Adrenal gland (tissue), 19 donors: ENCODE results near the gene RUFY2. TPM values are rescaled to one million over a fixed set of nuclear protein-coding genes. Genes with fewer than 3 reads are reported as not detected.
"Not testable (repeated sequence)": the region's sequence is repeated elsewhere in the genome, so short reads cannot be mapped to it uniquely, and the experiment has no call there.

Source experiments
- DNase-seq, 7 donors: peaks; one replicate each; pipeline ENCODE4 v3.0.0-alpha.2; 2019 to 2020
- H3K27ac ChIP-seq, 5 donors: fragments of 200-600 bp; sonication (generic) in 4 of 5; 1 replicate in 3 of 5; 2 replicates in 2 of 5; pipeline versions ENCODE4 v1.5.1 to v1.8.0; 2016 to 2020; ENCODE audit warnings: mild to moderate bottlenecking in 1 of 5
- H3K27me3 ChIP-seq: fragments of 200-600 bp; 2 replicates; pipeline ENCODE4 v1.8.0; 2021
- H3K36me3 ChIP-seq, 2 donors: fragments of 200-600 bp; replicated peaks in 1 of 2; 1 replicate in 1 of 2; 2 replicates in 1 of 2; pipeline versions ENCODE4 v1.5.1 to v1.8.0; 2018 to 2022
- H3K4me1 ChIP-seq, 2 donors: fragments of 200-600 bp; replicated peaks in 1 of 2; 1 replicate in 1 of 2; 2 replicates in 1 of 2; pipeline versions ENCODE4 v1.5.1 to v1.8.0; 2018 to 2021
- H3K4me3 ChIP-seq, 4 donors: fragments of 200-600 bp; sonication (generic) in 3 of 4; one replicate each; pipeline ENCODE4 v1.5.1; 2016 to 2018
- H3K9me3 ChIP-seq, 3 donors: fragments of 200-600 bp; sonication (generic) in 1 of 3; replicated peaks in 1 of 3; 1 replicate in 2 of 3; 2 replicates in 1 of 3; pipeline versions ENCODE4 v1.5.1 to v1.8.0; 2016 to 2021
- CTCF ChIP-seq, 6 experiments: fragments of 450-650 bp in 4 of 6; fragments of 200-600 bp in 2 of 6; sonication (generic) in 1 of 6; IDR thresholded peaks; 1 replicate in 5 of 6; 2 replicates in 1 of 6; pipeline versions ENCODE4 v1.5.1 to v1.8.0; 2016 to 2021; ENCODE audit warnings: antibody characterized with exemption in 6 of 6, mild to moderate bottlenecking in 2 of 6, moderate library complexity in 1 of 6
- POLR2A ChIP-seq, 2 donors: fragments of 450-650 bp; IDR thresholded peaks; one replicate each; pipeline ENCODE4 v1.6.1; 2017; ENCODE audit warnings: antibody characterized with exemption in 2 of 2, mild to moderate bottlenecking in 2 of 2, moderate library complexity in 1 of 2
- WGBS, 4 donors: extraction: QIAGEN DNeasy Blood & Tissue Kit in 2 of 4; methylation state at CpG; one replicate each; pipeline versions ENCODE4 v1.1.5 to v1.1.7; 2013 to 2017; 5-methylcytosine and 5-hydroxymethylcytosine counted together
- intact Hi-C, 2 donors: fragments of 100-400 bp; cut with DNase I; formaldehyde crosslinking; loops; one replicate each; pipeline versions ENCODE4 v1.14.1 to v1.15.0; 2022 to 2023
- long read RNA-seq, 10 donors: library from polyadenylated mRNA in 3 of 10; unstranded in 2 of 10; stranded (forward) in 1 of 10; transcript quantifications; one replicate each; pipeline ENCODE4 v2.0.0 and lab custom pipeline, GENCODE V29; 2021 to 2026
- polyA plus RNA-seq, 3 donors: library from polyadenylated mRNA; stranded (reverse); fragments of 200-250 nt in 2 of 3; fragments of 350-450 nt in 1 of 3; fragmentation: Illumina TruSeq in 1 of 3; extraction: RNeasy Lipid Tissue Mini Kit (QIAGEN cat#74804) in 1 of 3; gene quantifications; one replicate each; pipeline ENCODE4 v1.2.3, GENCODE V29; 2013 to 2014
- total RNA-seq, 9 donors: library from RNA; depleted of rRNA in 4 of 9; stranded (reverse); fragments of >200 nt in 4 of 9; fragments of 120-200 nt in 1 of 9; fragmentation: NEBNext Ultra II Directional in 1 of 9; extraction: Animal tissue kit (Norgen Biotek cat#: 25700) in 1 of 9; gene quantifications; one replicate each; pipeline versions ENCODE4 v1.1.0 to v1.2.4, GENCODE V29; 2013 to 2023
- donor health status: healthy with polysubstance abuse.
- donor health status: Bipolar disorder and iron deficiency.
- donor health status: DM: yes; HTN: yes; CAD: no.
- donor health status: DM: no; HTN: no; CAD: no.
- donor health status: DM: no; HTN: no; CAD: no.
- donor health status: DM: yes; HTN: yes; CAD: no.

The RUFY2 gene
- total RNA-seq (10 to 100 TPM in 8 of 9 donors, 1 to 10 TPM in 1; 6.5 to 26.0 (median 17.0) TPM), polyA plus RNA-seq (10 to 100 TPM in 2 of 3 donors, 1 to 10 TPM in 1; 7.0 to 14.4 (median 11.4) TPM)
- long read RNA-seq, donor 1, partial matches to known transcripts, result 72 of 72 reads
- long read RNA-seq, donor 1, other reads (novel, unspliced or antisense), result 0 of 72 reads
- long read RNA-seq, donor 2, partial matches to known transcripts, result 0 of 1 reads
- long read RNA-seq, donor 2, other reads (novel, unspliced or antisense), result 0 of 1 reads
- long read RNA-seq, donor 3, partial matches to known transcripts, result 86 of 122 reads
- long read RNA-seq, donor 3, other reads (novel, unspliced or antisense), result 35 of 122 reads
- long read RNA-seq, donor 4, partial matches to known transcripts, result 3 of 7 reads
- long read RNA-seq, donor 4, other reads (novel, unspliced or antisense), result 3 of 7 reads
- long read RNA-seq, donor 5, partial matches to known transcripts, result 0 of 4 reads
- long read RNA-seq, donor 5, other reads (novel, unspliced or antisense), result 2 of 4 reads
- long read RNA-seq, donor 6, partial matches to known transcripts, result 2 of 4 reads
- long read RNA-seq, donor 6, other reads (novel, unspliced or antisense), result 1 of 4 reads
- long read RNA-seq, donor 7, result 0 reads
- long read RNA-seq, donor 8, partial matches to known transcripts, result 193 of 241 reads
- long read RNA-seq, donor 8, other reads (novel, unspliced or antisense), result 48 of 241 reads
- long read RNA-seq, donor 9, partial matches to known transcripts, result 0 of 2 reads
- long read RNA-seq, donor 9, other reads (novel, unspliced or antisense), result 0 of 2 reads
- long read RNA-seq, donor 10, partial matches to known transcripts, result 65 of 121 reads
- long read RNA-seq, donor 10, other reads (novel, unspliced or antisense), result 55 of 121 reads

DNA sequence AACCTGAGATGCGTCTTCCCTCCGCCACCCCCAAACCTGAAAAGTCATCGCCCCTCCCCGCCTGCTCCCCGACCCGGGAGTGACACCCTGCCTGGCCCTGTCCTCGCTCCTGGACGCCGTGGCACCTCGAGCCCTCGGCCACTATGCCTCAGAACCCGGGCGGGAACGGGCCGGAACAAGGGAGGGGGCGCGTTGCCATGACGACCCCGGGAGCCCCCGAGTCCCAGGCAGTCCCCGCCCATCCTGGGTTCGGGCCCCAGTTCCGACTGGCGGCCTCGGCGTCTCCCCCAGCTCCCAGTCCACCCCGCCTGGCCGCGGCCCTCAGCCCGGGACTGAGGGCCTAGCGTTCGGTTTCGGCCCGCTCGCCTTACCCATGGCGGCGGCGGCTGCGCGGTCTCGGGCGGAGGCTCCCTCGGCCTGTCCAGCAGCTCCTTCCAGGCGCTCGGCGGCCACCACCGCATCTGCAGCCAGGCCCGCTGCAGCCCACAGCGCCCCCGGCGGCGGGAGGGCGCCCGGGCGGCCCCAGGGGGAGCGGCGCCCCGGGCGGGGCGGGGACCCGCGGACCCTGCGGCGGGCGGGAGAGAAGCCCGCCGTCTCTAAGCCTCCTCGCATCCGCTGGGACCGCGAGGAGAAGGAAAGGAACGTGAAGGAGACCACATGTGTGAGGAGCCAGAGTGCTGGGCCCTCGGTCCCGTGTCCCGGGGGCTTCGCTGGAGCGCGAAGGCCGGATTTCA, at the start of gene RUFY2:
Gene RUFY2 (minus strand): TSS at position 463 of the 734 bp plus-strand sequence. CDS start 88 bp downstream, at position 375.
- intact Hi-C loops, result no loop called here

GRCh38 chr10:68449698-68450097, 42.6 kb upstream of the RUFY2 start:
- H3K9me3 ChIP-seq, H3K4me1 ChIP-seq, intact Hi-C loops, H3K4me3 ChIP-seq, H3K27ac ChIP-seq, H3K36me3 ChIP-seq, H3K27me3 ChIP-seq: not testable (repeated sequence)
- WGBS, 4 donors, result 86 to 91% (median 87%) methylated on average over 7 of the region's 7 CpGs
- peak in 2 of 7 donors; percentile 3 to 29 for DNase-seq

More for the DNA sequence above, at the start of gene RUFY2:
- Histone ChIP-seq H3K4me1 (peaks cover 0 to 15% of the 10 kb centered on the region in 2 donors), H3K4me3 (peak within 1 kb of the TSS; percentile 40 to 100 (median 74)), H3K9me3 (no peaks in the 10 kb centered on the region), H3K27me3 (no peaks in the 10 kb centered on the region), H3K36me3 (no peaks in the 10 kb centered on the region), H3K27ac (peak within 1 kb of the TSS in 4 of 5 donors; percentile 73 to 92 (median 79))
- TF ChIP-seq CTCF (IDR thresholded peaks at IDR 0.05) (peak in 5 of 6 experiments; percentile 44 to 96 (median 92)), POLR2A (IDR thresholded peaks at IDR 0.05) (peak; percentile 57 to 71)
- peak; percentile 72 to 83 (median 80) for DNase-seq
- 0 to 1% (median 0%) methylated on average over 12 to 79 of the region's 79 CpGs for WGBS, 4 donors

GRCh38 chr10:68446179-68446578, 39.1 kb upstream of the RUFY2 start:
- no peak for TF ChIP-seq POLR2A (IDR thresholded peaks at IDR 0.05)
- no peak for TF ChIP-seq CTCF (IDR thresholded peaks at IDR 0.05)
- no peaks in the 10 kb centered on the region for H3K9me3 ChIP-seq
- H3K4me1 ChIP-seq, result no peaks in the 10 kb centered on the region
- no peak overlapping the region for H3K27ac ChIP-seq
- no peak overlapping the region for H3K4me3 ChIP-seq
- intact Hi-C loops, result no loop called here
- no peaks in the 10 kb centered on the region for H3K27me3 ChIP-seq
- 76 to 92% (median 89%) methylated on average over 1 of the region's 1 CpG for WGBS, 4 donors
- no peaks in the 10 kb centered on the region for H3K36me3 ChIP-seq
- no peak for DNase-seq

GRCh38 chr10:68442971-68443370, 35.9 kb upstream of the RUFY2 start:
- no peaks in the 10 kb centered on the region for H3K27me3 ChIP-seq
- intact Hi-C loops, result no loop called here
- no peak for TF ChIP-seq POLR2A (IDR thresholded peaks at IDR 0.05)
- TF ChIP-seq CTCF (IDR thresholded peaks at IDR 0.05), result no peak
- H3K36me3 ChIP-seq, result no peaks in the 10 kb centered on the region
- H3K9me3 ChIP-seq, result no peaks in the 10 kb centered on the region
- no peak overlapping the region for H3K4me3 ChIP-seq
- DNase-seq, result no peak
- 91 to 100% (median 97%) methylated on average over 2 of the region's 2 CpGs for WGBS, 4 donors
- no peaks in the 10 kb centered on the region for H3K4me1 ChIP-seq
- H3K27ac ChIP-seq, result no peak overlapping the region
